GM12878 (cell line): ENCODE data around the gene FAM13C. TPM values are rescaled to one million over a fixed set of nuclear protein-coding genes. Genes with fewer than 3 reads are reported as not detected.

Source experiments
- ATAC-seq: fragments of 200-7000 bp; cut with Tn5 transposase; 3 replicates; pipeline ENCODE4 v1.9.1; 2020; ENCODE audit warnings: mild to moderate bottlenecking, moderate library complexity
- BruUV-seq: library from RNA; stranded (reverse); fragments of 400-500 nt; replicated peaks from 2 replicates; lab custom pipeline; 2021; lab: Mats Ljungman, UMichigan
- CTCF ChIA-PET: fragments of 300-600 bp; sonication (Branson Sonifier 250); formaldehyde crosslinking; extraction: SDS; loops from one replicate; lab custom pipeline; 2021; ENCODE audit warnings: inconsistent platforms; lab: Yijun Ruan, JAX
- POLR2A ChIA-PET: fragments of 350-600 bp; formaldehyde crosslinking; extraction: SDS; loops from one replicate; lab custom pipeline; 2021; ENCODE audit warnings: inconsistent platforms; lab: Charles Lee
- RAD21 ChIA-PET: fragments of 300-600 bp; sonication (Branson Sonifier 250); formaldehyde crosslinking; loops from one replicate; lab custom pipeline; 2023; ENCODE audit warnings: antibody characterized with exemption; ENCODE audit not compliant: unreplicated experiment; lab: Charles Lee
- SMC1A ChIA-PET: fragments of 300-600 bp; sonication (Branson Sonifier 250); formaldehyde crosslinking; loops from one replicate; lab custom pipeline; 2023; ENCODE audit not compliant: unreplicated experiment, uncharacterized antibody; lab: Charles Lee
- DNase-seq: peaks from one replicate; pipeline ENCODE4 v3.0.0-alpha.2; 2011; ENCODE audit warnings: low read depth, low spot score
- FAIRE-seq: peaks from 3 replicates; lab custom pipeline; 2011; peaks lifted over from hg19 to GRCh38; lab: Jason Lieb, UNC
- H2AFZ ChIP-seq: 2 replicates; pipeline ENCODE4 v1.6.0; 2011; ENCODE audit warnings: low read depth, low read length, control low read depth; ENCODE audit not compliant: control insufficient read depth
- H3K27ac ChIP-seq: 2 replicates; pipeline ENCODE4 v1.5.1; 2011; ENCODE audit warnings: control low read depth; ENCODE audit not compliant: control insufficient read depth, insufficient read depth
- H3K27me3 ChIP-seq, 2 experiments: replicated peaks in 1 of 2; 2 replicates each; pipeline versions ENCODE4 v1.6.0 to v1.6.1; 2011; ENCODE audit warnings: low read length in 1 of 2; ENCODE audit not compliant: control insufficient read depth in 2 of 2, insufficient read depth in 2 of 2
- H3K36me3 ChIP-seq, 2 experiments: 2 replicates each; pipeline ENCODE4 v1.5.1; 2011; ENCODE audit warnings: low read length in 1 of 2; ENCODE audit not compliant: control insufficient read depth in 2 of 2, insufficient read depth in 2 of 2
- H3K4me1 ChIP-seq: 2 replicates; pipeline ENCODE4 v1.6.1; 2011; ENCODE audit warnings: mild to moderate bottlenecking, low read length, moderate library complexity, mixed read lengths; ENCODE audit not compliant: control insufficient read depth, insufficient read depth
- H3K4me2 ChIP-seq: 2 replicates; pipeline ENCODE4 v1.6.0; 2011; ENCODE audit warnings: control low read depth; ENCODE audit not compliant: control insufficient read depth, insufficient read depth
- H3K4me3 ChIP-seq: fragments of 200-600 bp; sonication (generic); 2 replicates; pipeline ENCODE4 v1.5.1; 2016
- H3K79me2 ChIP-seq: 2 replicates; pipeline ENCODE4 v1.6.0; 2011; ENCODE audit warnings: low read length; ENCODE audit not compliant: control insufficient read depth, insufficient read depth
- H3K9ac ChIP-seq: 2 replicates; pipeline ENCODE4 v1.8.0; 2011; ENCODE audit warnings: low read length, control low read depth, mixed read lengths; ENCODE audit not compliant: control insufficient read depth, insufficient read depth
- H3K9me3 ChIP-seq: replicated peaks from 3 replicates; pipeline ENCODE4 v1.5.1; 2011; ENCODE audit warnings: mild to moderate bottlenecking, low read length; ENCODE audit not compliant: control insufficient read depth, insufficient read depth
- H4K20me1 ChIP-seq: 2 replicates; pipeline ENCODE4 v1.6.0; 2011; ENCODE audit not compliant: control insufficient read depth, insufficient read depth
- BCL11A ChIP-seq: IDR thresholded peaks from 2 replicates; pipeline ENCODE4 v1.6.1; 2011; ENCODE audit warnings: low read depth, low read length
- CBFB ChIP-seq: IDR thresholded peaks from 2 replicates; pipeline ENCODE4 v1.6.1; 2016; ENCODE audit warnings: antibody characterized with exemption, low read depth
- LARP7 ChIP-seq: fragments of 450-650 bp; IDR thresholded peaks from 2 replicates; pipeline ENCODE4 v1.6.1; 2017; ENCODE audit warnings: mild to moderate bottlenecking
- NFYB ChIP-seq: IDR thresholded peaks from 2 replicates; pipeline ENCODE4 v1.6.1; 2011; ENCODE audit warnings: low read depth, mild to moderate bottlenecking, low read length, improper control_type of control experiment, moderate library complexity; ENCODE audit not compliant: insufficient read depth
- NR2F1 ChIP-seq: fragments of 450-650 bp; conservative IDR thresholded peaks from 2 replicates; pipeline ENCODE4 v1.6.1; 2017; ENCODE audit warnings: mild to moderate bottlenecking
- POLR2AphosphoS5 ChIP-seq: IDR thresholded peaks from 2 replicates; pipeline ENCODE4 v1.6.1; 2011; ENCODE audit warnings: mild to moderate bottlenecking, low read length, inconsistent platforms
- ZZZ3 ChIP-seq: IDR thresholded peaks from 2 replicates; pipeline ENCODE4 v1.6.1; 2011; ENCODE audit warnings: low read depth; ENCODE audit not compliant: control insufficient read depth, insufficient read length
- WGBS: methylation state at CpG from one replicate; pipeline ENCODE4 v1.1.6; 2016; ENCODE audit warnings: low lambda C conversion rate; ENCODE audit not compliant: insufficient replicate concordance, insufficient coverage; ENCODE audit errors: missing lambda C conversion rate; 5-methylcytosine and 5-hydroxymethylcytosine counted together
- in situ Hi-C: fragments of 300-500 bp; cut with MboI; formaldehyde crosslinking; loops from 9 replicates; pipeline ENCODE4 v1.14.3; 2018; ENCODE audit warnings: mixed read lengths
- intact Hi-C: fragments of 100-400 bp; cut with micrococcal nuclease; formaldehyde crosslinking; loops from one replicate; pipeline ENCODE4 v1.14.2; 2022; ENCODE audit not compliant: unreplicated experiment
- polyA plus RNA-seq, 11 experiments: library from polyadenylated mRNA; depleted of rRNA in 4 of 11; unstranded in 6 of 11; stranded (reverse) in 5 of 11; fragments of >200 nt; fragmentation: Nextera tagmentation in 4 of 11; fragmentation: Illumina TruSeq in 1 of 11; extraction: Ambion mirVana in 4 of 11; extraction: Trizol in 1 of 11; gene quantifications; 1 replicate in 1 of 11; 2 replicates in 10 of 11; pipeline versions ENCODE4 v1.2.1 to v1.2.3, GENCODE V29; 2011 to 2016; ENCODE audit warnings: inconsistent platforms in 2 of 11, missing spikeins in 2 of 11, low read depth in 1 of 11
- total RNA-seq, 4 experiments: library from RNA; depleted of rRNA in 3 of 4; stranded (reverse); fragments of >200 nt in 3 of 4; fragmentation: Illumina TruSeq in 1 of 4; extraction: Trizol in 1 of 4; gene quantifications; 2 replicates each; pipeline versions ENCODE4 v1.2.1 to v1.2.3, GENCODE V29; 2013 to 2021
- TF ChIP-seq, protein P1 (sequence below): fragments of 450-650 bp; formaldehyde crosslinking; IDR thresholded peaks from 2 replicates; pipeline ENCODE4 v1.5.0; 2022; ENCODE audit warnings: mild to moderate bottlenecking, missing genetic modification characterization
- TF ChIP-seq, protein P2 (sequence below): IDR thresholded peaks from 2 replicates; pipeline ENCODE4 v1.6.1; 2012; ENCODE audit warnings: low read depth, low read length, improper control_type of control experiment
- TF ChIP-seq, protein P3 (sequence below): IDR thresholded peaks from 2 replicates; pipeline ENCODE4 v1.6.1; 2012; ENCODE audit warnings: low read depth, low read length, improper control_type of control experiment

Gene FAM13C
- total and polyA plus RNA-seq, 10 of the 15 experiments (the other 5 are each of a cell fraction or from before 2014, with no cell fraction given), result 0.04 to 0.31 (median 0.13) TPM; not detected in 5

DNA sequence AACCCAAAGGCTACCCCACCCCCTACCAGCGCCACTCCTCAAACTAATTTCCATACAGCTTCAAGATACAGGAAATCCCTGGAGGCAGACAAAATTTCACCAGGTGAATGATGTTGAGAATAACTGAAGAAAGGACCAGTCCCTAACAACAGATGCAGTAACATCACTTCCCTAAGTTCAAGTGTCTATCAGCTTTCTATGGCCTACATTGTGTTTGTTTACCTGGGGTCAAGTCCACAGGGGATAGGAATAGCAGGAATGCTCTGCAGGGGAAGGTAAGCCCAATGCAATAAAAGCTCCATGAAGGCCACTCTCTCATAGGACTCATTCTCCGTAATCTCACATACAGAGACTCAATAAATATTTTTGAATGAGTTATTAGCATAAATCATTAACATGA is 26.9 kb downstream of the FAM13C start:
- TF ChIP-seq BCL11A (no peak), NR2F1 (no peak), POLR2AphosphoS5 (no peak), LARP7 (no peak), CBFB (no peak), NFYB (no peak), ZZZ3 (no peak)
- TF ChIP-seq, protein P1, sequence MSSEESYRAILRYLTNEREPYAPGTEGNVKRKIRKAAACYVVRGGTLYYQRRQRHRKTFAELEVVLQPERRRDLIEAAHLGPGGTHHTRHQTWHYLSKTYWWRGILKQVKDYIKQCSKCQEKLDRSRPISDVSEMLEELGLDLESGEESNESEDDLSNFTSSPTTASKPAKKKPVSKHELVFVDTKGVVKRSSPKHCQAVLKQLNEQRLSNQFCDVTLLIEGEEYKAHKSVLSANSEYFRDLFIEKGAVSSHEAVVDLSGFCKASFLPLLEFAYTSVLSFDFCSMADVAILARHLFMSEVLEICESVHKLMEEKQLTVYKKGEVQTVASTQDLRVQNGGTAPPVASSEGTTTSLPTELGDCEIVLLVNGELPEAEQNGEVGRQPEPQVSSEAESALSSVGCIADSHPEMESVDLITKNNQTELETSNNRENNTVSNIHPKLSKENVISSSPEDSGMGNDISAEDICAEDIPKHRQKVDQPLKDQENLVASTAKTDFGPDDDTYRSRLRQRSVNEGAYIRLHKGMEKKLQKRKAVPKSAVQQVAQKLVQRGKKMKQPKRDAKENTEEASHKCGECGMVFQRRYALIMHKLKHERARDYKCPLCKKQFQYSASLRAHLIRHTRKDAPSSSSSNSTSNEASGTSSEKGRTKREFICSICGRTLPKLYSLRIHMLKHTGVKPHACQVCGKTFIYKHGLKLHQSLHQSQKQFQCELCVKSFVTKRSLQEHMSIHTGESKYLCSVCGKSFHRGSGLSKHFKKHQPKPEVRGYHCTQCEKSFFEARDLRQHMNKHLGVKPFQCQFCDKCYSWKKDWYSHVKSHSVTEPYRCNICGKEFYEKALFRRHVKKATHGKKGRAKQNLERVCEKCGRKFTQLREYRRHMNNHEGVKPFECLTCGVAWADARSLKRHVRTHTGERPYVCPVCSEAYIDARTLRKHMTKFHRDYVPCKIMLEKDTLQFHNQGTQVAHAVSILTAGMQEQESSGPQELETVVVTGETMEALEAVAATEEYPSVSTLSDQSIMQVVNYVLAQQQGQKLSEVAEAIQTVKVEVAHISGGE (CRISPR knock-in tag), result no peak
- TF ChIP-seq, protein P2, sequence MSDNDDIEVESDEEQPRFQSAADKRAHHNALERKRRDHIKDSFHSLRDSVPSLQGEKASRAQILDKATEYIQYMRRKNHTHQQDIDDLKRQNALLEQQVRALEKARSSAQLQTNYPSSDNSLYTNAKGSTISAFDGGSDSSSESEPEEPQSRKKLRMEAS, result no peak
- TF ChIP-seq, protein P3, sequence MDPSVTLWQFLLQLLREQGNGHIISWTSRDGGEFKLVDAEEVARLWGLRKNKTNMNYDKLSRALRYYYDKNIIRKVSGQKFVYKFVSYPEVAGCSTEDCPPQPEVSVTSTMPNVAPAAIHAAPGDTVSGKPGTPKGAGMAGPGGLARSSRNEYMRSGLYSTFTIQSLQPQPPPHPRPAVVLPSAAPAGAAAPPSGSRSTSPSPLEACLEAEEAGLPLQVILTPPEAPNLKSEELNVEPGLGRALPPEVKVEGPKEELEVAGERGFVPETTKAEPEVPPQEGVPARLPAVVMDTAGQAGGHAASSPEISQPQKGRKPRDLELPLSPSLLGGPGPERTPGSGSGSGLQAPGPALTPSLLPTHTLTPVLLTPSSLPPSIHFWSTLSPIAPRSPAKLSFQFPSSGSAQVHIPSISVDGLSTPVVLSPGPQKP, result no peak
- Histone ChIP-seq H3K79me2 (no peaks in the 10 kb centered on the region), H3K4me1 (no peaks in the 10 kb centered on the region), H2AFZ (no peak overlapping the region), H3K4me2 (no peak overlapping the region), H3K36me3 (no peaks in the 10 kb centered on the region), H3K4me3 (no peak overlapping the region), H3K27me3 (no peaks in the 10 kb centered on the region), H4K20me1 (no peaks in the 10 kb centered on the region), H3K9me3 (no peaks in the 10 kb centered on the region), H3K27ac (no peak overlapping the region), H3K9ac (no peak overlapping the region)
- ATAC-seq, result no peak
- intact Hi-C loops, result no loop called here
- FAIRE-seq, result no peak
- in situ Hi-C loops, result no loop called here
- CTCF ChIA-PET, result interaction anchor here (1.2 kb wide), 2 partner anchors 10 to 384 kb away, joined by 3 to 4 read pairs; no protein-coding TSS in a partner anchor
- no peak for DNase-seq
- WGBS, result 40% methylated on average over 2 of the region's 2 CpGs
- SMC1A ChIA-PET, result interaction anchor here (0.5 to 1.5 kb wide), 2 partner anchors 32 to 195 kb away, joined by 3 read pairs; no protein-coding TSS in a partner anchor
- POLR2A ChIA-PET, result interaction anchor here (1.0 kb wide), 1 partner anchor 9 kb away, joined by 3 read pairs; no protein-coding TSS in a partner anchor
- BruUV-seq, result no TSS peak
- RAD21 ChIA-PET, result interaction anchor here (1.2 kb wide), 1 partner anchor 383 kb away, joined by 3 read pairs; no protein-coding TSS in a partner anchor
